ENCODE data around the gene RDH13. TPM values are rescaled to one million over a fixed set of nuclear protein-coding genes. Genes with fewer than 3 reads are reported as not detected.

The RDH13 gene
- total and polyA plus RNA-seq, 4 experiments from 2014 or later: 3.3 to 27.4 (median 19.8) TPM

GRCh38 chr19:55071913-55072312, 9.0 kb upstream of the RDH13 start:
- Mint-ChIP-seq H3K27me3 (peaks cover 42 to 60% of the 10 kb centered on the region in 2 donors), H3K36me3 (no peaks in the 10 kb centered on the region), H3K4me1 (peaks cover 8 to 14% (median 9%) of the 10 kb centered on the region in 4 donors), H3K9me3 (peaks cover 2 to 17% (median 3%) of the 10 kb centered on the region in 8 donors), H3K27ac (no peak overlapping the region), H3K4me3 (peak overlapping the region in 1 of 8 donors; percentile 4)
- H3K27me3 ChIP-seq (ENCODE audit: insufficient read depth, low read length): peaks cover 11% of the 10 kb centered on the region
- H3K27ac ChIP-seq (ENCODE audit: low read depth, low read length): no peak overlapping the region
- no peak for DNase-seq
- H3K4me3 ChIP-seq (ENCODE audit: low read length in 2 of 2): no peak overlapping the region
- intact Hi-C loops (cut with micrococcal nuclease): no loop called here
- ChIA-PET CTCF (ENCODE audit: partially characterized antibody) (interaction anchor here (2.0 kb wide), 1 partner anchor 17 kb away, joined by 6 read pairs; no protein-coding TSS in a partner anchor), POLR2A (ENCODE audit: partially characterized antibody) (no interaction called here)
- H3K36me3 ChIP-seq (ENCODE audit: insufficient read depth, low read length): no peaks in the 10 kb centered on the region
- peaks cover 18% of the 10 kb centered on the region for H3K4me1 ChIP-seq (ENCODE audit: insufficient read depth, low read length)
- H3K9me3 ChIP-seq (ENCODE audit: control insufficient read depth in 1 of 2, low read length in 2 of 2): no peaks in the 10 kb centered on the region

GRCh38 chr19:55071129-55071502, 8.2 kb upstream of the RDH13 start:
- peaks cover 18% of the 10 kb centered on the region for H3K4me1 ChIP-seq (ENCODE audit: insufficient read depth, low read length)
- H3K4me3 ChIP-seq (ENCODE audit: low read length in 2 of 2): no peak overlapping the region
- ChIA-PET POLR2A (ENCODE audit: partially characterized antibody) (no interaction called here), CTCF (ENCODE audit: partially characterized antibody) (no interaction called here)
- intact Hi-C loops (cut with micrococcal nuclease): no loop called here
- peaks cover 2 to 17% (median 3%) of the 10 kb centered on the region in 8 donors for H3K9me3 Mint-ChIP-seq
- no peak overlapping the region for H3K27ac ChIP-seq (ENCODE audit: low read depth, low read length)
- H3K27me3 Mint-ChIP-seq: peaks cover 43 to 60% of the 10 kb centered on the region in 2 donors
- H3K4me3 Mint-ChIP-seq: no peak overlapping the region
- no peaks in the 10 kb centered on the region for H3K36me3 ChIP-seq (ENCODE audit: insufficient read depth, low read length)
- no peak overlapping the region for H3K27ac Mint-ChIP-seq
- peaks cover 11% of the 10 kb centered on the region for H3K27me3 ChIP-seq (ENCODE audit: insufficient read depth, low read length)
- DNase-seq: no peak
- H3K9me3 ChIP-seq (ENCODE audit: control insufficient read depth in 1 of 2, low read length in 2 of 2): no peaks in the 10 kb centered on the region
- peaks cover 8 to 14% (median 9%) of the 10 kb centered on the region in 4 donors for H3K4me1 Mint-ChIP-seq
- no peaks in the 10 kb centered on the region for H3K36me3 Mint-ChIP-seq

DNA sequence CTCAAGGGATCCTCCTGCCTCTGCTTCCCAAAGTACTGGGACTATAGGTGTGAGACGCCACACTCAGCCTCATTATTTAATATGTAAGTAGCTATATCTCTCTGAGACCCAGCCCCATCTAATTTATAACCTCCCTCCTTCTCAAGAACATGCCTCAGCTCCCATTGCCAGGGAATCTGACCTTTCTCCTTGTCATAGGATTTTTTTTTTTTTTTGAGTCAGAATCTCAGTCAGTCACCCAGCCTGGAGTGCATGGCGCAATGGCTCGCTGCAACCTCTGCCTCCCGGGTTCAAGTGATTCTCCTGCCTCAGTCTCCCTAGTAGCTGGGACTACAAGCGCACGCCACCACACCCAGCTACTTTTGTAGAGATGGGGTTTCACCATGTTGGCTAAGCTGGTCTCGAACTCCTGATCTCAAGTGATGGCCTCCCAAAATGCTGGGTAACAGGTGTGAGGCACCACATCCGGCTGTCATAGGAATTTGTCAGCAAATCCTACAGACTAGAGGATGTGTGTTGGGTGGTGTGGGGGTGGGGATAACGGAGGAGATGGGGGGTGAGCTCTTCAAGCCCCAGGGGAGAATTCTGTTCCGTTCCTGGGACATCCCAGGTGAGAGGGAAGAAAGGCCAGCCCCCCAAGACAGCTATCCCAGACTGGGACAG, 7.6 kb upstream of the RDH13 start:
- CTCF ChIA-PET (ENCODE audit: partially characterized antibody): interaction anchor here (0.7 kb wide), 1 partner anchor 18 kb away, joined by 3 read pairs; no protein-coding TSS in a partner anchor

GRCh38 chr19:55069865-55070197, 6.9 kb upstream of the RDH13 start:
- Histone ChIP-seq H3K4me3 (ENCODE audit: low read length in 2 of 2) (no peak overlapping the region), H3K36me3 (ENCODE audit: insufficient read depth, low read length) (no peaks in the 10 kb centered on the region), H3K27me3 (ENCODE audit: insufficient read depth, low read length) (peaks cover 11% of the 10 kb centered on the region), H3K9me3 (ENCODE audit: control insufficient read depth in 1 of 2, low read length in 2 of 2) (no peaks in the 10 kb centered on the region), H3K27ac (ENCODE audit: low read depth, low read length) (no peak overlapping the region), H3K4me1 (ENCODE audit: insufficient read depth, low read length) (peaks cover 18% of the 10 kb centered on the region)
- Mint-ChIP-seq H3K4me1 (peaks cover 8 to 14% (median 9%) of the 10 kb centered on the region in 4 donors), H3K27ac (peak overlapping the region in 1 of 7 donors; percentile 11), H3K27me3 (peaks cover 44 to 56% of the 10 kb centered on the region in 2 donors), H3K4me3 (peak overlapping the region in 4 of 8 donors; percentile 68 to 85 (median 78)), H3K9me3 (peaks cover 2 to 17% (median 3%) of the 10 kb centered on the region in 8 donors), H3K36me3 (no peaks in the 10 kb centered on the region)
- CTCF ChIA-PET (ENCODE audit: partially characterized antibody): interaction anchor here (0.7 kb wide), 1 partner anchor 19 kb away, joined by 3 read pairs; no protein-coding TSS in a partner anchor
- DNase-seq: no peak
- POLR2A ChIA-PET (ENCODE audit: partially characterized antibody): no interaction called here
- intact Hi-C loops (cut with micrococcal nuclease): no loop called here

More for the DNA sequence above, 7.6 kb upstream of the RDH13 start:
- Mint-ChIP-seq H3K27ac (no peak overlapping the region), H3K4me1 (peaks cover 8 to 14% (median 9%) of the 10 kb centered on the region in 4 donors), H3K36me3 (no peaks in the 10 kb centered on the region), H3K9me3 (peaks cover 2 to 17% (median 3%) of the 10 kb centered on the region in 8 donors), H3K27me3 (peaks cover 44 to 64% of the 10 kb centered on the region in 2 donors), H3K4me3 (no peak overlapping the region)
- Histone ChIP-seq H3K4me3 (ENCODE audit: low read length in 2 of 2) (no peak overlapping the region), H3K27ac (ENCODE audit: low read depth, low read length) (no peak overlapping the region), H3K9me3 (ENCODE audit: control insufficient read depth in 1 of 2, low read length in 2 of 2) (no peaks in the 10 kb centered on the region), H3K4me1 (ENCODE audit: insufficient read depth, low read length) (peaks cover 18% of the 10 kb centered on the region), H3K27me3 (ENCODE audit: insufficient read depth, low read length) (peaks cover 11% of the 10 kb centered on the region), H3K36me3 (ENCODE audit: insufficient read depth, low read length) (no peaks in the 10 kb centered on the region)
- POLR2A ChIA-PET (ENCODE audit: partially characterized antibody): no interaction called here
- intact Hi-C loops (cut with micrococcal nuclease): no loop called here
- DNase-seq: no peak

DNA sequence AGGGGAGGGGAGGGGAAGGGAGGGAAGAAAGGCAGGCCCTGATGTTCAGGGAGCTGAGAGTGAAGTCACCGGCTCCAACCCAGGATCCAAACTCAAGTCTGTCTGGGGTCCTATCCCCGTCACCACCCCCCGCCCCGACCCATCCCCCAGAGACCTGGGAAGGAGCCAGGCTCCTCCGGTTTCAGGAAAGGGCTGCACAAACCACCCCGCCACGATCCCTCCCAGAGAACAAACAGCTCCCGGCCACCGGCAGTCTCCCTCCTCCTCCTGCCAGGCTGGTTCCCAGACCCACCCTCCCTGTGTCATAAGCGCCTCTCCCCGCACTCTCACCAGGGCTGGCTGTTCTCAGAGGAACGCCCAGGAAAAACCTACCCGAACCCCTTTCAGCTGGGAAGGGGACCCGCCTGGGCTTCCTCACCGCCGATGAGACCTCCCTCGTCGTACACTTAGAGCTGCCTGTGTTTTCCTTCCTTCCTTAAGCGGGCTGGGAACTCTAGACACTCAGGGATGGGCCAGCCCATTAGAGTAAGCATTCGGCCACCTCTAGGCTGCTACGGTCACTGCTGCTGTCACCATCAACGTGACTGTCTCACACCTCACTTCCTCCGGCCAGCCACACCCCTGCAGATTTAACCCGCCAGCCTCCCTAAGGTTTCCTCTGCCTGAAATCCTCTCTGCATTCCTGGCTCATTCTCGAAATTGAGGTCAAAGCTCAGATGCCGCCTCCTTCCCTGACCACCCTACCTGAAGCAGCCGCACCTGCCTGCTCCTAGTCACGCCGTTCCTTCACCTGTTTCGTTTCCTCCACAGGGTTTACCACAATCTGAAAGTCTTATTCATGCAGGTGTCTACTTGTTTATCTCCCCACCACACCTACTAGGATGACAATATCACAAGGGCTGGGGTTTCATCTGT, 6.3 kb upstream of the RDH13 start:
- H3K36me3 Mint-ChIP-seq: no peaks in the 10 kb centered on the region
- Histone ChIP-seq H3K27ac (ENCODE audit: low read depth, low read length) (no peak overlapping the region), H3K4me1 (ENCODE audit: insufficient read depth, low read length) (peaks cover 18% of the 10 kb centered on the region), H3K9me3 (ENCODE audit: control insufficient read depth in 1 of 2, low read length in 2 of 2) (no peaks in the 10 kb centered on the region), H3K27me3 (ENCODE audit: insufficient read depth, low read length) (peaks cover 11% of the 10 kb centered on the region), H3K4me3 (ENCODE audit: low read length in 2 of 2) (no peak overlapping the region), H3K36me3 (ENCODE audit: insufficient read depth, low read length) (no peaks in the 10 kb centered on the region)
- H3K4me3 Mint-ChIP-seq: peak overlapping the region; percentile 2 to 85 (median 71)
- ChIA-PET POLR2A (ENCODE audit: partially characterized antibody) (no interaction called here), CTCF (ENCODE audit: partially characterized antibody) (no interaction called here)
- intact Hi-C loops (cut with micrococcal nuclease): no loop called here
- H3K9me3 Mint-ChIP-seq: peaks cover 2 to 17% (median 3%) of the 10 kb centered on the region in 8 donors
- peaks cover 44 to 56% of the 10 kb centered on the region in 2 donors for H3K27me3 Mint-ChIP-seq
- peak overlapping the region in 4 of 7 donors; percentile 11 to 68 (median 42) for H3K27ac Mint-ChIP-seq
- H3K4me1 Mint-ChIP-seq: peaks cover 8 to 14% (median 9%) of the 10 kb centered on the region in 4 donors
- DNase-seq: peak in 1 of 5 donors; percentile 40

- Histone ChIP-seq H3K4me1 (ENCODE audit: insufficient read depth, low read length) (peaks cover 21% of the 10 kb centered on the region), H3K9me3 (ENCODE audit: control insufficient read depth in 1 of 2, low read length in 2 of 2) (no peaks in the 10 kb centered on the region), H3K36me3 (ENCODE audit: insufficient read depth, low read length) (no peaks in the 10 kb centered on the region), H3K4me3 (ENCODE audit: low read length in 2 of 2) (no peak overlapping the region), H3K27me3 (ENCODE audit: insufficient read depth, low read length) (peaks cover 11% of the 10 kb centered on the region), H3K27ac (ENCODE audit: low read depth, low read length) (no peak overlapping the region)
- intact Hi-C loops (cut with micrococcal nuclease): no loop called here
- peaks cover 8 to 15% (median 13%) of the 10 kb centered on the region in 4 donors for H3K4me1 Mint-ChIP-seq
- POLR2A ChIA-PET (ENCODE audit: partially characterized antibody): no interaction called here
- no peak overlapping the region for H3K27ac Mint-ChIP-seq
- peaks cover 40 to 52% of the 10 kb centered on the region in 2 donors for H3K27me3 Mint-ChIP-seq
- CTCF ChIA-PET (ENCODE audit: partially characterized antibody): no interaction called here
- peak overlapping the region in 1 of 8 donors; percentile 4 for H3K4me3 Mint-ChIP-seq
- DNase-seq: no peak
- H3K36me3 Mint-ChIP-seq: no peaks in the 10 kb centered on the region
- H3K9me3 Mint-ChIP-seq: peaks cover 0 to 13% (median 3%) of the 10 kb centered on the region in 8 donors
These were observed 4.9 kb upstream of the RDH13 start for GRCh38 chr19:55067869-55068268.

DNA sequence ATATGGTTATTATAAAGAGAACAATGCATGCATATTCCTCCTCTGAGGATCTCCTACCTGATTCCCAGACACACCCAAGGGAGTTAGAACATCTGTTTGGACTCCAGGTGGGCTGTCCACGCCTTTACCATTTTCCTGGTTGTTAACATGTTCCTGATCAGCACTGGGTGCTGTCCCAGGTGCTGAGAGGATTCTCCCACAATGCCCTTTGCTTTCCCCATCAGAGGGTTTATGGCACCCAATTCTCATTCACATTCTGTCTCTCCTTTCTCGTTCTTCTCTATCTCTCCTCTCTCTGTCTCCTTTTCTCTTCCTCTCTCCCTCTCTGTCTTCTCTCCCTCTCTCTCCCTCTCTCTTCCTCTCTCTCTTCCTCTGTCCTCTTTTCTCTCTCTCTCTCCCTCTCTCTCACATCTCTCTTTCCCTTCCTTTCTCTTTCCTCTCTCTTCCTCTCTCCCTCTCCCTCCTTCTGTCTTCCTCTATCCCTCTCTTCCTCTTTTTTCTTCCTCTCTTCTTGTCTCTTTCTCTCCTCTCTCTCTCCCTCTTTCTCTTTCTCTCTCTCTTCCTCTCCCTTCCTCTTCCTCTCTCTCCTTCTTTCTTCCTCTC, 3.3 kb upstream of the RDH13 start:
- Mint-ChIP-seq H3K4me1 (peaks cover 11 to 26% (median 17%) of the 10 kb centered on the region in 4 donors), H3K27ac (peak overlapping the region in 1 of 7 donors; percentile 30)
- intact Hi-C loops (cut with micrococcal nuclease): no loop called here

More for the DNA sequence above, 3.3 kb upstream of the RDH13 start:
- ChIA-PET CTCF (ENCODE audit: partially characterized antibody) (no interaction called here), POLR2A (ENCODE audit: partially characterized antibody) (no interaction called here)
- no peak overlapping the region for H3K27ac ChIP-seq (ENCODE audit: low read depth, low read length)
- Mint-ChIP-seq H3K27me3 (peaks cover 31 to 37% of the 10 kb centered on the region in 2 donors), H3K4me3 (peak overlapping the region in 1 of 8 donors; percentile 48), H3K9me3 (peaks cover 0 to 9% (median 0%) of the 10 kb centered on the region in 8 donors), H3K36me3 (no peaks in the 10 kb centered on the region)
- H3K4me1 ChIP-seq (ENCODE audit: insufficient read depth, low read length): peaks cover 29% of the 10 kb centered on the region
- no peaks in the 10 kb centered on the region for H3K9me3 ChIP-seq (ENCODE audit: control insufficient read depth in 1 of 2, low read length in 2 of 2)
- H3K36me3 ChIP-seq (ENCODE audit: insufficient read depth, low read length): no peaks in the 10 kb centered on the region
- DNase-seq: no peak
- H3K27me3 ChIP-seq (ENCODE audit: insufficient read depth, low read length): peaks cover 2% of the 10 kb centered on the region
- H3K4me3 ChIP-seq (ENCODE audit: low read length in 2 of 2): no peak overlapping the region

Data from CD4-positive, alpha-beta memory T cell (primary cell).